Neural progenitor cell (in vitro differentiated cells): Measurements from ENCODE around the gene MGAT4A. TPM values are rescaled to one million over a fixed set of nuclear protein-coding genes. Genes with fewer than 3 reads are reported as not detected.

Source experiments
- DNase-seq: peaks from one replicate; pipeline ENCODE4 v3.0.0-alpha.2; 2016; ENCODE audit warnings: low spot score
- H2AFZ ChIP-seq: fragments of 200-600 bp; sonication (generic); replicated peaks from 2 replicates; pipeline ENCODE4 v1.6.1; 2016; ENCODE audit warnings: antibody characterized with exemption
- H3F3A ChIP-seq: fragments of 200-600 bp; sonication (generic); 2 replicates; pipeline ENCODE4 v1.6.1; 2016; ENCODE audit warnings: antibody characterized with exemption, low read depth
- H3K27ac ChIP-seq: fragments of 200-600 bp; sonication (generic); 2 replicates; pipeline ENCODE4 v1.5.1; 2016; ENCODE audit warnings: mild to moderate bottlenecking
- H3K27me3 ChIP-seq: fragments of 200-600 bp; sonication (generic); 2 replicates; pipeline ENCODE4 v1.6.1; 2016; ENCODE audit warnings: mild to moderate bottlenecking, moderate library complexity
- H3K36me3 ChIP-seq: fragments of 200-600 bp; sonication (generic); 2 replicates; pipeline ENCODE4 v1.5.1; 2016
- H3K4me1 ChIP-seq: fragments of 200-600 bp; sonication (generic); 2 replicates; pipeline ENCODE4 v1.6.1; 2016; ENCODE audit warnings: mixed run types
- H3K4me2 ChIP-seq: fragments of 200-600 bp; sonication (generic); 2 replicates; pipeline ENCODE4 v1.6.1; 2016
- H3K4me3 ChIP-seq: fragments of 200-600 bp; sonication (generic); 2 replicates; pipeline ENCODE4 v1.5.1; 2016
- H3K79me2 ChIP-seq: fragments of 200-600 bp; sonication (generic); 2 replicates; pipeline ENCODE4 v1.6.1; 2016; ENCODE audit warnings: low read depth
- H3K9ac ChIP-seq: fragments of 200-600 bp; sonication (generic); 2 replicates; pipeline ENCODE4 v1.6.1; 2016
- H3K9me3 ChIP-seq: fragments of 200-600 bp; sonication (generic); 2 replicates; pipeline ENCODE4 v1.5.1; 2016; ENCODE audit warnings: low read depth
- H4K20me1 ChIP-seq: fragments of 200-600 bp; sonication (generic); 2 replicates; pipeline ENCODE4 v1.6.1; 2016; ENCODE audit warnings: low read depth
- H3K27ac Mint-ChIP-seq: 3 replicates; pipeline ENCODE4 v1.8.0; 2021; ENCODE audit warnings: mixed read lengths
- H3K27me3 Mint-ChIP-seq: 2 replicates; pipeline ENCODE4 v1.8.0; 2022; ENCODE audit warnings: low read depth, mild to moderate bottlenecking, inconsistent platforms, moderate library complexity, mixed read lengths; ENCODE audit not compliant: insufficient read depth
- H3K36me3 Mint-ChIP-seq: 3 replicates; pipeline ENCODE4 v1.8.0; 2021; ENCODE audit warnings: mixed read lengths
- H3K4me1 Mint-ChIP-seq: 3 replicates; pipeline ENCODE4 v1.8.0; 2021; ENCODE audit warnings: mixed read lengths
- H3K4me3 Mint-ChIP-seq: 3 replicates; pipeline ENCODE4 v1.8.0; 2021; ENCODE audit warnings: mild to moderate bottlenecking, moderate library complexity, mixed read lengths
- H3K9me3 Mint-ChIP-seq: 3 replicates; pipeline ENCODE4 v1.8.0; 2020; ENCODE audit warnings: mixed read lengths
- CTCF ChIP-seq: fragments of 200-600 bp; sonication (generic); IDR thresholded peaks from 2 replicates; pipeline ENCODE4 v1.5.1; 2017; ENCODE audit warnings: antibody characterized with exemption, mild to moderate bottlenecking
- EZH2 ChIP-seq: fragments of 200-600 bp; sonication (generic); IDR thresholded peaks from 2 replicates; pipeline ENCODE4 v1.6.1; 2017; ENCODE audit warnings: antibody characterized with exemption, mild to moderate bottlenecking, moderate library complexity
- EZH2phosphoT487 ChIP-seq: fragments of 200-600 bp; sonication (generic); IDR thresholded peaks from 2 replicates; pipeline ENCODE4 v1.6.1; 2017; ENCODE audit warnings: antibody characterized with exemption
- total RNA-seq: library from RNA; depleted of rRNA; stranded (reverse); fragments of >200 nt; gene quantifications from 2 replicates; pipeline ENCODE4 v1.2.3, GENCODE V29; 2015; ENCODE audit warnings: low replicate concordance

Gene MGAT4A
- total RNA-seq, 1 donor from 2014 or later: 8.0 TPM

GRCh38 chr2:98749066-98749450, 18.1 kb upstream of the MGAT4A start:
- Mint-ChIP-seq H3K9me3 (peaks cover 2% of the 10 kb centered on the region), H3K4me1 (peaks cover 8% of the 10 kb centered on the region), H3K27ac (no peak overlapping the region), H3K36me3 (no peaks in the 10 kb centered on the region), H3K27me3 (peaks cover 5% of the 10 kb centered on the region), H3K4me3 (no peak overlapping the region)
- Histone ChIP-seq H3F3A (no peaks in the 10 kb centered on the region), H3K4me2 (no peak overlapping the region), H3K27me3 (no peaks in the 10 kb centered on the region), H3K36me3 (no peaks in the 10 kb centered on the region), H2AFZ (no peak overlapping the region), H3K79me2 (no peaks in the 10 kb centered on the region), H4K20me1 (no peaks in the 10 kb centered on the region), H3K27ac (no peak overlapping the region), H3K4me3 (no peak overlapping the region), H3K9ac (no peak overlapping the region), H3K4me1 (peaks cover 5% of the 10 kb centered on the region), H3K9me3 (no peaks in the 10 kb centered on the region)
- DNase-seq: no peak
- TF ChIP-seq EZH2: no peak
- TF ChIP-seq CTCF: no peak
- no peak for TF ChIP-seq EZH2phosphoT487

GRCh38 chr2:98748292-98749065, 17.5 kb upstream of the MGAT4A start:
- no peaks in the 10 kb centered on the region for H3K36me3 Mint-ChIP-seq
- Histone ChIP-seq H3K27me3 (no peaks in the 10 kb centered on the region), H3K4me2 (no peak overlapping the region), H4K20me1 (no peaks in the 10 kb centered on the region), H3K79me2 (no peaks in the 10 kb centered on the region), H2AFZ (peak overlapping the region; percentile 69), H3K27ac (no peak overlapping the region), H3K36me3 (no peaks in the 10 kb centered on the region), H3F3A (no peaks in the 10 kb centered on the region), H3K4me3 (no peak overlapping the region), H3K4me1 (peaks cover 5% of the 10 kb centered on the region), H3K9ac (no peak overlapping the region), H3K9me3 (no peaks in the 10 kb centered on the region)
- no peak for TF ChIP-seq CTCF
- no peak for TF ChIP-seq EZH2
- TF ChIP-seq EZH2phosphoT487: no peak
- peaks cover 2% of the 10 kb centered on the region for H3K9me3 Mint-ChIP-seq
- no peak for DNase-seq
- H3K27me3 Mint-ChIP-seq: peaks cover 5% of the 10 kb centered on the region
- H3K27ac Mint-ChIP-seq: peak overlapping the region; percentile 42
- H3K4me1 Mint-ChIP-seq: peaks cover 8% of the 10 kb centered on the region
- H3K4me3 Mint-ChIP-seq: no peak overlapping the region

GRCh38 chr2:98747888-98748287, 17.0 kb upstream of the MGAT4A start:
- Histone ChIP-seq H3K4me3 (no peak overlapping the region), H4K20me1 (no peaks in the 10 kb centered on the region), H3K27ac (no peak overlapping the region), H3K9ac (no peak overlapping the region), H3F3A (no peaks in the 10 kb centered on the region), H3K36me3 (no peaks in the 10 kb centered on the region), H3K4me2 (no peak overlapping the region), H3K79me2 (no peaks in the 10 kb centered on the region), H3K4me1 (peaks cover 5% of the 10 kb centered on the region), H3K27me3 (no peaks in the 10 kb centered on the region), H3K9me3 (no peaks in the 10 kb centered on the region), H2AFZ (peak overlapping the region; percentile 69)
- H3K27me3 Mint-ChIP-seq: peaks cover 5% of the 10 kb centered on the region
- no peak for TF ChIP-seq EZH2
- no peak overlapping the region for H3K4me3 Mint-ChIP-seq
- H3K9me3 Mint-ChIP-seq: peaks cover 2% of the 10 kb centered on the region
- peak overlapping the region; percentile 42 for H3K27ac Mint-ChIP-seq
- DNase-seq: no peak
- no peaks in the 10 kb centered on the region for H3K36me3 Mint-ChIP-seq
- H3K4me1 Mint-ChIP-seq: peaks cover 8% of the 10 kb centered on the region

GRCh38 chr2:98746426-98746825, 15.5 kb upstream of the MGAT4A start:
- TF ChIP-seq EZH2 (no peak), EZH2phosphoT487 (no peak)
- H3K36me3 Mint-ChIP-seq: no peaks in the 10 kb centered on the region
- Histone ChIP-seq H4K20me1 (no peaks in the 10 kb centered on the region), H3K4me3 (no peak overlapping the region), H3K4me2 (no peak overlapping the region), H3K27me3 (no peaks in the 10 kb centered on the region), H3K27ac (no peak overlapping the region), H3F3A (no peaks in the 10 kb centered on the region), H3K9me3 (no peaks in the 10 kb centered on the region), H3K4me1 (peaks cover 5% of the 10 kb centered on the region), H2AFZ (no peak overlapping the region), H3K79me2 (no peaks in the 10 kb centered on the region), H3K36me3 (no peaks in the 10 kb centered on the region), H3K9ac (no peak overlapping the region)
- peaks cover 5% of the 10 kb centered on the region for H3K27me3 Mint-ChIP-seq
- no peak overlapping the region for H3K4me3 Mint-ChIP-seq
- H3K27ac Mint-ChIP-seq: no peak overlapping the region
- peaks cover 8% of the 10 kb centered on the region for H3K4me1 Mint-ChIP-seq
- no peak for DNase-seq
- H3K9me3 Mint-ChIP-seq: peaks cover 2% of the 10 kb centered on the region
